Gastroesophageal sphincter (tissue), 4 donors: ENCODE results near the gene HOMER2. TPM values are rescaled to one million over a fixed set of nuclear protein-coding genes. Genes with fewer than 3 reads are reported as not detected.

Source experiments
- ATAC-seq: fragments of 150-250 bp; one replicate; pipeline ENCODE4 v1.9.1; 2016; ENCODE audit warnings: mild to moderate bottlenecking, moderate library complexity
- H3K27ac ChIP-seq, 4 donors: fragments of 200-600 bp; sonication (generic) in 3 of 4; 1 replicate in 3 of 4; 2 replicates in 1 of 4; pipeline ENCODE4 v1.5.1; 2016 to 2019
- H3K27me3 ChIP-seq: fragments of 200-600 bp; sonication (generic); one replicate; pipeline ENCODE4 v1.5.1; 2019
- H3K36me3 ChIP-seq, 2 donors: fragments of 200-600 bp; sonication (generic); one replicate each; pipeline ENCODE4 v1.5.1; 2019; ENCODE audit warnings: control low read depth in 1 of 2
- H3K4me1 ChIP-seq, 3 donors: fragments of 200-600 bp; sonication (generic); 1 replicate in 2 of 3; 2 replicates in 1 of 3; pipeline ENCODE4 v1.5.1; 2016 to 2019; ENCODE audit warnings: control low read depth in 2 of 3
- H3K4me3 ChIP-seq, 2 donors: fragments of 200-600 bp; sonication (generic); one replicate each; pipeline ENCODE4 v1.5.1; 2019; ENCODE audit warnings: mild to moderate bottlenecking in 1 of 2, moderate library complexity in 1 of 2
- H3K9me3 ChIP-seq, 3 donors: fragments of 200-600 bp; sonication (generic); one replicate each; pipeline ENCODE4 v1.5.1; 2017 to 2019; ENCODE audit warnings: control low read depth in 2 of 3
- CTCF ChIP-seq, 4 experiments: fragments of 200-600 bp in 2 of 4; fragments of 450-650 bp in 2 of 4; sonication (generic) in 1 of 4; IDR thresholded peaks; one replicate each; pipeline ENCODE4 v1.5.1; 2017 to 2019; ENCODE audit warnings: antibody characterized with exemption in 4 of 4, mild to moderate bottlenecking in 2 of 4, moderate library complexity in 2 of 4
- EP300 ChIP-seq: sonication (generic); formaldehyde crosslinking; IDR thresholded peaks from one replicate; pipeline ENCODE4 v1.6.1; 2017; ENCODE audit warnings: antibody characterized with exemption, mild to moderate bottlenecking
- POLR2A ChIP-seq, 2 donors: fragments of 450-650 bp; IDR thresholded peaks; one replicate each; pipeline ENCODE4 v1.6.1; 2017; ENCODE audit warnings: antibody characterized with exemption in 2 of 2, mild to moderate bottlenecking in 2 of 2, moderate library complexity in 1 of 2
- POLR2AphosphoS5 ChIP-seq: sonication (generic); formaldehyde crosslinking; IDR thresholded peaks from one replicate; pipeline ENCODE4 v1.6.1; 2017; ENCODE audit warnings: antibody characterized with exemption
- WGBS, 2 donors: methylation state at CpG; one replicate each; pipeline ENCODE4 v1.1.5; 2018; ENCODE audit warnings: low coverage in 1 of 2; 5-methylcytosine and 5-hydroxymethylcytosine counted together
- total RNA-seq, 4 donors: library from RNA; depleted of rRNA; stranded (reverse); fragments of >200 nt; gene quantifications; one replicate each; pipeline ENCODE4 v1.1.0, GENCODE V29; 2016

HOMER2 gene
- total RNA-seq, 4 donors from 2014 or later, result 12.0 to 26.8 (median 17.7) TPM

- TF ChIP-seq EP300 (no peak), POLR2A (IDR thresholded peaks at IDR 0.05) (no peak), CTCF (IDR thresholded peaks at IDR 0.05) (no peak), POLR2AphosphoS5 (no peak)
- H3K27ac ChIP-seq, result no peak overlapping the region
These were observed 104.8 kb downstream of the HOMER2 start for GRCh38 chr15:82847703-82848102.

GRCh38 chr15:82846621-82847020 lies 105.9 kb downstream of the HOMER2 start:
- peaks cover 0 to 8% of the 10 kb centered on the region in 2 donors for H3K36me3 ChIP-seq
- 60 to 75% methylated on average over 1 to 4 of the region's 4 CpGs for WGBS, 2 donors
- H3K4me1 ChIP-seq, result peaks cover 0 to 16% (median 0%) of the 10 kb centered on the region in 3 donors
- no peak for TF ChIP-seq CTCF (IDR thresholded peaks at IDR 0.05)
- TF ChIP-seq EP300, result no peak
- TF ChIP-seq POLR2A (IDR thresholded peaks at IDR 0.05), result no peak
- TF ChIP-seq POLR2AphosphoS5, result no peak
- H3K27ac ChIP-seq, result no peak overlapping the region
- no peaks in the 10 kb centered on the region for H3K9me3 ChIP-seq
- ATAC-seq, result no peak
- H3K27me3 ChIP-seq, result no peaks in the 10 kb centered on the region
- no peak overlapping the region for H3K4me3 ChIP-seq

More at GRCh38 chr15:82847703-82848102, 104.8 kb downstream of the HOMER2 start:
- Histone ChIP-seq H3K36me3 (peaks cover 0 to 18% of the 10 kb centered on the region in 2 donors), H3K9me3 (no peaks in the 10 kb centered on the region), H3K4me3 (no peak overlapping the region), H3K27me3 (no peaks in the 10 kb centered on the region), H3K4me1 (peaks cover 0 to 16% (median 0%) of the 10 kb centered on the region in 3 donors)
- ATAC-seq, result no peak
- no CpG with 5 or more reads among the region's 8 CpGs for WGBS, 2 donors

GRCh38 chr15:82845686-82846085 lies 106.8 kb downstream of the HOMER2 start:
- peaks cover 0 to 5% of the 10 kb centered on the region in 2 donors for H3K36me3 ChIP-seq
- TF ChIP-seq CTCF (IDR thresholded peaks at IDR 0.05), result no peak
- no peak for TF ChIP-seq EP300
- no peak for TF ChIP-seq POLR2A (IDR thresholded peaks at IDR 0.05)
- no peak for TF ChIP-seq POLR2AphosphoS5
- H3K9me3 ChIP-seq, result no peaks in the 10 kb centered on the region
- 63 to 70% methylated on average over 4 to 5 of the region's 7 CpGs for WGBS, 2 donors
- H3K27ac ChIP-seq, result no peak overlapping the region
- H3K27me3 ChIP-seq, result no peaks in the 10 kb centered on the region
- H3K4me1 ChIP-seq, result peaks cover 0 to 16% (median 0%) of the 10 kb centered on the region in 3 donors
- no peak overlapping the region for H3K4me3 ChIP-seq
- ATAC-seq, result no peak

- Histone ChIP-seq H3K36me3 (peaks cover 0 to 11% of the 10 kb centered on the region in 2 donors), H3K9me3 (no peaks in the 10 kb centered on the region), H3K27ac (no peak overlapping the region), H3K27me3 (no peaks in the 10 kb centered on the region), H3K4me1 (no peaks in the 10 kb centered on the region), H3K4me3 (no peak overlapping the region)
- WGBS, 2 donors, result 73 to 81% methylated on average over 2 to 3 of the region's 3 CpGs
- no peak for ATAC-seq
- TF ChIP-seq POLR2A (IDR thresholded peaks at IDR 0.05), result no peak
- no peak for TF ChIP-seq EP300
- no peak for TF ChIP-seq CTCF (IDR thresholded peaks at IDR 0.05)
- TF ChIP-seq POLR2AphosphoS5, result no peak
These were observed 109.0 kb downstream of the HOMER2 start for GRCh38 chr15:82843566-82843965.

GRCh38 chr15:82840166-82840565 lies 112.4 kb downstream of the HOMER2 start:
- no peak overlapping the region for H3K27ac ChIP-seq
- H3K9me3 ChIP-seq, result no peaks in the 10 kb centered on the region
- no peak for ATAC-seq
- H3K4me3 ChIP-seq, result no peak overlapping the region
- TF ChIP-seq POLR2A (IDR thresholded peaks at IDR 0.05) (no peak), EP300 (no peak), POLR2AphosphoS5 (no peak), CTCF (IDR thresholded peaks at IDR 0.05) (no peak)
- peaks cover 0 to 45% of the 10 kb centered on the region in 2 donors for H3K36me3 ChIP-seq
- no peaks in the 10 kb centered on the region for H3K27me3 ChIP-seq
- H3K4me1 ChIP-seq, result no peaks in the 10 kb centered on the region
- WGBS, 2 donors, result 95% methylated on average over 3 to 4 of the region's 4 CpGs
